H1 (cell line): ENCODE measurements around the gene CD247. TPM values are rescaled to one million over a fixed set of nuclear protein-coding genes. Genes with fewer than 3 reads are reported as not detected.

Experiments
- BACH1 ChIP-seq: IDR thresholded peaks from 2 replicates; pipeline ENCODE4 v1.6.1; 2012; ENCODE audit warnings: low read length, improper control_type of control experiment
- CHD1 ChIP-seq: IDR thresholded peaks from 2 replicates; pipeline ENCODE4 v1.6.1; 2012; ENCODE audit warnings: low read depth, low read length, improper control_type of control experiment
- POLR2A ChIP-seq, 2 experiments: IDR thresholded peaks; 1 replicate in 1 of 2; 2 replicates in 1 of 2; pipeline ENCODE4 v1.6.1; 2011; ENCODE audit warnings: low read depth in 2 of 2, low read length in 2 of 2, mild to moderate bottlenecking in 2 of 2; ENCODE audit errors: control extremely low read depth in 1 of 2
- POU5F1 ChIP-seq: IDR thresholded peaks from 2 replicates; pipeline ENCODE4 v1.6.1; 2011; ENCODE audit warnings: low read depth, mild to moderate bottlenecking, low read length, moderate library complexity
- RAD21 ChIP-seq, 2 experiments: IDR thresholded peaks in 1 of 2; conservative IDR thresholded peaks in 1 of 2; 2 replicates each; pipeline ENCODE4 v1.6.1; 2011; ENCODE audit warnings: low read depth in 2 of 2, low read length in 2 of 2, improper control_type of control experiment in 1 of 2, inconsistent platforms in 1 of 2, mild to moderate bottlenecking in 1 of 2, moderate library complexity in 1 of 2
- RNF2 ChIP-seq: fragments of 200-900, 300-1000 bp; sonication (generic); IDR thresholded peaks from 2 replicates; pipeline ENCODE4 v1.7.1; 2016; ENCODE audit warnings: borderline replicate concordance, low read depth, mild to moderate bottlenecking, antibody characterized with exemption, low read length; ENCODE audit not compliant: poor library complexity, severe bottlenecking; ENCODE audit errors: missing control alignments
- TAF7 ChIP-seq: optimal IDR thresholded peaks from 2 replicates; pipeline ENCODE3; 2011; ENCODE audit warnings: low read depth, mild to moderate bottlenecking, inconsistent platforms, low read length, moderate library complexity, borderline replicate concordance
- TBP ChIP-seq: IDR thresholded peaks from 2 replicates; pipeline ENCODE4 v1.6.1; 2011; ENCODE audit warnings: low read depth, low read length, improper control_type of control experiment
- polyA plus RNA-seq, 7 experiments: library from polyadenylated mRNA; depleted of rRNA in 3 of 7; stranded (reverse) in 5 of 7; unstranded in 2 of 7; fragments of >200 nt in 5 of 7; fragments of 200-250 nt in 2 of 7; gene quantifications; 1 replicate in 5 of 7; 2 replicates in 1 of 7; 4 replicates in 1 of 7; pipeline versions ENCODE4 v1.2.1 to v1.2.3, GENCODE V29; 2011 to 2013; ENCODE audit warnings: missing spikeins in 2 of 7, mixed read lengths in 2 of 7
- total RNA-seq: library from RNA; stranded (reverse); fragmentation: NEBNext Ultra II Directional; extraction: Animal tissue kit (Norgen Biotek cat#: 25700); gene quantifications from 2 replicates; pipeline ENCODE4 v1.2.1, GENCODE V29; 2021

Gene CD247
- total and polyA plus RNA-seq, 2 of the 8 experiments (the other 6 are each of a cell fraction or from before 2014, with no cell fraction given) = 2.0 to 2.2 TPM

- TF ChIP-seq RAD21 (IDR thresholded peaks at IDR 0.05 in 1 of 2, conservative IDR thresholded peaks at IDR 0.05 in 1 of 2; ENCODE audit: low read depth in 2 of 2, low read length in 2 of 2) (no peak), CHD1 (no peak), TBP (no peak), RNF2 (no peak), POU5F1 (no peak), BACH1 (no peak), TAF7 (no peak), POLR2A (IDR thresholded peaks at IDR 0.05; ENCODE audit: control extremely low read depth in 1 of 2, low read depth in 2 of 2, low read length in 2 of 2) (no peak)
- TF ChIP-seq, all 59 proteins: peak for 0
These were observed 43.4 kb upstream of the CD247 start (continued) for GRCh38 chr1:167561753-167562152.
